Lower lobe of right lung (tissue), 2 donors: ENCODE results near the gene MLC1. TPM values are rescaled to one million over a fixed set of nuclear protein-coding genes. Genes with fewer than 3 reads are reported as not detected.

ENCODE experiments used
- ATAC-seq, 2 donors: fragments of 200-7000 bp; cut with Tn5 transposase; one replicate each; pipeline ENCODE4 v1.9.1; 2020 to 2022; ENCODE audit warnings: mild to moderate bottlenecking in 2 of 2, moderate library complexity in 2 of 2
- DNase-seq: peaks from one replicate; pipeline ENCODE4 v3.0.0-alpha.2; 2020
- H3K27ac ChIP-seq: fragments of 200-600 bp; one replicate; pipeline ENCODE4 v1.8.0; 2022
- H3K27me3 ChIP-seq: fragments of 200-600 bp; one replicate; pipeline ENCODE4 v1.8.0; 2022; ENCODE audit warnings: low read depth
- H3K36me3 ChIP-seq: fragments of 200-600 bp; one replicate; pipeline ENCODE4 v1.8.0; 2022; ENCODE audit warnings: mild to moderate bottlenecking
- H3K4me1 ChIP-seq: fragments of 200-600 bp; one replicate; pipeline ENCODE4 v1.8.0; 2022
- H3K4me3 ChIP-seq: fragments of 200-600 bp; one replicate; pipeline ENCODE4 v1.8.0; 2022; ENCODE audit warnings: mild to moderate bottlenecking
- H3K9me3 ChIP-seq: fragments of 200-600 bp; one replicate; pipeline ENCODE4 v1.8.0; 2022
- intact Hi-C: fragments of 100-400 bp; cut with DNase I; formaldehyde crosslinking; loops from one replicate; pipeline ENCODE4 v1.11.0; 2022
- total RNA-seq: library from RNA; stranded (reverse); fragmentation: NEBNext Ultra II Directional; extraction: Animal tissue kit (Norgen Biotek cat#: 25700); gene quantifications from one replicate; pipeline ENCODE4 v1.2.1, GENCODE V29; 2021
- TF ChIP-seq, protein P1 (sequence below): fragments of 200-600 bp; IDR thresholded peaks from one replicate; pipeline ENCODE4 v1.8.0; 2022; ENCODE audit warnings: antibody characterized with exemption, mild to moderate bottlenecking
- donor health status: DM: no; HTN: yes; CAD: no; lungs with severe emphysema.

Gene MLC1
- total RNA-seq, 1 donor from 2014 or later = 3.2 TPM

DNA sequence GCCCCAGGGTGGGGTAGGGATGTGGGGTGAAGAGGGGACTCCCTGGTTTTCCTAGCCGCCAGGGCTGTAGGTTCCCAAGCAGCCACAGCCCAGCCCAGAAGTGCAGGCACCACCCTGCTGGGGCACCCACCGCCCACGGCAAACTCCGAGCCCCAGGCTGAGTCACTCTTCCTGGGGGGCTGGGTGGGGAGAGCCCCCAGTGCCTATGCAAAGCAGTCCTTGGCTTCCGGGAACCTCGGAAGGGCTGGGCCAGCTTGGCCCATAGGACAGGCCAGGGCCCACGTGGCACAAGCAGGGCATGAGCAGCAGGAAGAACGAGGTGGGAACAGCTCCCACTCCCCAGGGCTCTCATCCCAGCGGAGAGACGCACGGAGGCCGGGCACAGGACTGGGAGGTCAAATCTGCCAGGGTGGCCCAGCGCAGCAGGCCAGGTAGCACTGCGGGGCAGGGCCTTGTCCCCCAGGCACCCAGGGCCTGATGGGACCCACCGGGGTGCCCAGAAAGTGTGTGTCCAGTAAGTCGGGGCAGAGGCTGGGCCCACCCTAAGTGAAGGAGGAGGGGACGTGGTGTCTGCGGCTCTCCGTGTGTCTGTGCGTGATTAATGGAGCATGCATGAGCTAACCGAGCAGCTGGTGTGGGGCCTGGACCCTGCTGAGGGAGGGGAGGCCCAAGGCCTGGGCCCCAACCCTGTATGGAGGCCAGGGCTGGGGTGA, 68.1 kb downstream of the MLC1 start:
- ATAC-seq = peak in 1 of 2 donors; percentile 21
- H3K9me3 ChIP-seq = no peaks in the 10 kb centered on the region
- H3K36me3 ChIP-seq = no peaks in the 10 kb centered on the region
- no peak overlapping the region for H3K27ac ChIP-seq
- TF ChIP-seq, protein P1, sequence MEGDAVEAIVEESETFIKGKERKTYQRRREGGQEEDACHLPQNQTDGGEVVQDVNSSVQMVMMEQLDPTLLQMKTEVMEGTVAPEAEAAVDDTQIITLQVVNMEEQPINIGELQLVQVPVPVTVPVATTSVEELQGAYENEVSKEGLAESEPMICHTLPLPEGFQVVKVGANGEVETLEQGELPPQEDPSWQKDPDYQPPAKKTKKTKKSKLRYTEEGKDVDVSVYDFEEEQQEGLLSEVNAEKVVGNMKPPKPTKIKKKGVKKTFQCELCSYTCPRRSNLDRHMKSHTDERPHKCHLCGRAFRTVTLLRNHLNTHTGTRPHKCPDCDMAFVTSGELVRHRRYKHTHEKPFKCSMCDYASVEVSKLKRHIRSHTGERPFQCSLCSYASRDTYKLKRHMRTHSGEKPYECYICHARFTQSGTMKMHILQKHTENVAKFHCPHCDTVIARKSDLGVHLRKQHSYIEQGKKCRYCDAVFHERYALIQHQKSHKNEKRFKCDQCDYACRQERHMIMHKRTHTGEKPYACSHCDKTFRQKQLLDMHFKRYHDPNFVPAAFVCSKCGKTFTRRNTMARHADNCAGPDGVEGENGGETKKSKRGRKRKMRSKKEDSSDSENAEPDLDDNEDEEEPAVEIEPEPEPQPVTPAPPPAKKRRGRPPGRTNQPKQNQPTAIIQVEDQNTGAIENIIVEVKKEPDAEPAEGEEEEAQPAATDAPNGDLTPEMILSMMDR = no peak
- no peak overlapping the region for H3K4me3 ChIP-seq
- H3K27me3 ChIP-seq = peaks cover 60% of the 10 kb centered on the region
- H3K4me1 ChIP-seq = peaks cover 7% of the 10 kb centered on the region
- peak; percentile 46 for DNase-seq
- intact Hi-C loops = no loop called here

DNA sequence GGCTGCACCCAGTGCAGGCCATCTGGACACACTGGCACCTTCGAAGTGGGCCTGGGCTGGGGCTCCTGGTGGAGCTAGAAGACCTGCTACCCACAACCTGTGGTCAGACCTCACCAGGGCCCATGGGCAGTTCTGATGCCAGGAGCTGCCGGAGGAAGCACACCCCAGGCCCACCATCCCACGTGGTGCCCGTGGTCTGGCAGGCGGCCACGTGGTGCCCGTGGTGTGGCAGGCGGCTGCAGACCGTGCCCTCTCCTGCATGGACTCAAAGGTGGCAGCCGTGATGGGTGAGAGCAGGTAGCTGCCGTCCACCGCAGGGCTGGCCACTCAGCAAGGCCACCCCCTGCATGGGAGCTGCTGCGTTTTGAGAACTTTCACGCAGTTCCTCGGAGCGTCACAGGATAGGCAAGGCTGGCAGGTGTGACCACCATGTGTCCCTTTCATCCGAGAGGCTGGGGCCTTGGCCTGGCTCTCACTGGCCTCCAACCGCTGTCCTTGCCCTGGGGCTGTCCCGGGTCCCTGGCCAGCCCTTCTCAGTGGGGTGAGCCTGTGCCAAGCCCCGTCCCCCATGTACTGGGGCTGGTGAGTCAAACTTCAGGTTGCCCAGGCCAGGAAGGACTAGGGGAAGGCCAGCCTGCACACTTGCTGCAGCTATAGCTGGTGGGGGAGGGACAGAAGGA, 68.8 kb downstream of the MLC1 start:
- H3K27ac ChIP-seq = no peak overlapping the region
- no peak overlapping the region for H3K4me3 ChIP-seq
- H3K36me3 ChIP-seq = no peaks in the 10 kb centered on the region
- peaks cover 67% of the 10 kb centered on the region for H3K27me3 ChIP-seq
- DNase-seq = peak; percentile 44
- peak in 1 of 2 donors; percentile 5 for ATAC-seq
- H3K4me1 ChIP-seq = peaks cover 7% of the 10 kb centered on the region
- TF ChIP-seq, protein P1 = no peak
- H3K9me3 ChIP-seq = no peaks in the 10 kb centered on the region
- intact Hi-C loops = no loop called here

DNA sequence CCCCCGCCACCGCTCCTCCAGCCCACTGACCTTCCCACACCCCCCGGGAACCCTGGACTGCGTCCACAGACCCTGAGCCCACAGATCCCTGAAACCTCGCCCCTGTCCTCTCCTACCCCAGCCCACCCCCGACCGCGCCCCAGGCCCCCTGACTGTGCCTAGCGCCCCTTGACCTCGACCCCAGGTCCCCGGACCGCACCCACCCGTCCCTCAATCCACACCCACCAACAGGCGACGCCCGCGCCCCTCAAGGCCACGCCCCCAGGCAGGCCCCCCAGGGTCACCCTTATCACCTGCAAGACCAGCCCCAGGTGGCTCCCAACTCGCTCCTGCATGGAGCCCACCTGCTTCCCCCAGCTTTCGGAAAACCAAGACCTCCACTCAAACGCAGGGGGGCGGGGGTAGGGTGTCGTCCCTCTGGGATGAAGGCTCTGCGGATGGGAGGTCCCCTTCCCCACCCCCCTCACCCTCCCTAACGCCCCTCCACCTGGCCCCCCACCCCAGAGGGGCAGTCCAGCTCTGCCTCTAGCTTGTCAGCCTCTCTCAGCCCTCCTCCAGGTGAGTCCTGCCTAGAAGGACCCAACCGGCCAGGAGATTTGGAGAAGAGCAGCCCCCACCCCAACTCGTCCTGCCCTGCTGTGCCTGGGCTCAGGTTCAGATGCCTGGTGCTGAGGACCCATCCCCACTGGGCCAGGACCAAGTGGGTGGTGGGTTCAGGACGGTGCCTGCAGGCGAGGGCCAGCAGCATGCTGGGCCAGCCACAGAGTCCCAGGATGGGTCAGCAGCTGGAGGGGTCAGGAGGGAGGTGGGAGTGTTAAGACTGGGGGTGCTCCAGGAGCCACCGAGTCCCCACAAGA, 69.5 kb downstream of the MLC1 start:
- Histone ChIP-seq H3K9me3 (no peaks in the 10 kb centered on the region), H3K27ac (no peak overlapping the region), H3K4me1 (peaks cover 7% of the 10 kb centered on the region), H3K4me3 (no peak overlapping the region), H3K36me3 (no peaks in the 10 kb centered on the region), H3K27me3 (peaks cover 73% of the 10 kb centered on the region)
- TF ChIP-seq, protein P1 = no peak
- ATAC-seq (no peak), DNase-seq (peak; percentile 43)
- intact Hi-C loops = no loop called here

DNA sequence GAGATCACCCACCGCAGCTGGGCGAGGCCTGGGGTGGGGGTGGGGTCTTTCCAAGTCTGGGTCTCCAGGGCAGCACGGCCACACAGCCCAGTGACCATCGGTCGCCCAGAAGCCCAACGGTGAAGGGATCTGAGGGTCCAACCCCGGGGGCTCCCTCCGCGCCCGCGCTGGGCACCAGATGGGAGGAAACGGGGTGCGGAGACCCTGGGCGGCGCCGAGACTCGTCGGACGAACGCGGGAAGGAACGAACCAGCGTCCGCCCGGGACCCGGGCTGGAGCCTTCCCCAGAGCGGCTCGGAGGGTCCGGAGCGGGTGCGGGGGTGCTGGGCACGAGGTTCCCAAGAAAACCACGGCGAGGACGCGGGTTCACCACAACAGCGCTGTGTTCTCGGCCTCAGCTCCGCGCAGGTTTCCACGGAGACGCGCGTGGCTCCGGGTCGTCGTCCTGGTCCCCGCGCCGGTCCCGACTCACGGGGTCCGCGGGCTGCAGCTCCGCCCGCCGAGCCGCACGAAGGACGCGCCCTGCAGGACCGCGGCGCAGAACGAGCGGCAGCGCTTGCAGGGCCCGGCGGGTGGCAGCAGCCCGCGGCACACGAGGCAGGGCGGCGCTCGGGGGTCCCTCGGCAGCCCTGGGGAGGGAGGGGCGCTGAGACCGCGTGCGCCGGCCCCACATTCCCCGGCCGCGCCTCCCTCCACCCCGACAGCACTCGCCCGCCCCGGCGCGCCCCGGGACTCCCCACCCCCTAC, 70.4 kb downstream of the MLC1 start:
- Histone ChIP-seq H3K27ac (no peak overlapping the region), H3K9me3 (no peaks in the 10 kb centered on the region), H3K36me3 (no peaks in the 10 kb centered on the region), H3K4me3 (no peak overlapping the region), H3K27me3 (peaks cover 82% of the 10 kb centered on the region), H3K4me1 (peaks cover 11% of the 10 kb centered on the region)
- ATAC-seq (no peak), DNase-seq (peak; percentile 36)
- TF ChIP-seq, protein P1 = no peak
- intact Hi-C loops = no loop called here

DNA sequence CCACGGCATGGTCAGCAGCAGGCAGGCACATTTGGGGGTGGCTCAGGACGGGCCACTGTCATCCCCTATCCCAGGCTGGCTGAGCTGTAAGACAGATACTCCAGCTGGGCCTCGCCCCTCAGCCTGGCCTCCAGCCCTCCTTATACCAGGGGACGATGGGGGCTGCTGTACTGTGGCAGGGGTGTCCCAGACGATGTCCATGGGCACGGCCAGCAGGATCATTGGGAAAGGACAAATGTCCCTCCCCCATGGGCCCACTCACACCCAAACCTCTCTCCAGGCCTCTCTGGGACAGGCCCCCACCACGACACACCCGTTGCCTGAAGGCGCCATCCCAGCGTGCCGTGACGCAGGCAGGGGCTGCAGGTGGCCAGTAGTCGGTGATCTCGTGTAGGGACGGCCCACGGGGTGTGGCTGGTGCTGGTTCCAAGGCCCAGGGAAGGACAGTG, 71.1 kb downstream of the MLC1 start:
- Histone ChIP-seq H3K27me3 (peaks cover 84% of the 10 kb centered on the region), H3K36me3 (no peaks in the 10 kb centered on the region), H3K4me1 (peaks cover 11% of the 10 kb centered on the region), H3K9me3 (no peaks in the 10 kb centered on the region), H3K27ac (no peak overlapping the region), H3K4me3 (no peak overlapping the region)
- intact Hi-C loops = no loop called here
- DNase-seq = peak; percentile 39
- TF ChIP-seq, protein P1 = no peak
- no peak for ATAC-seq
